Kidney (tissue), 14 donors: ENCODE results near the gene ANO7. TPM values are rescaled to one million over a fixed set of nuclear protein-coding genes. Genes with fewer than 3 reads are reported as not detected.

ENCODE experiments used
- DNase-seq, 5 donors: peaks; one replicate each; pipeline ENCODE4 v3.0.0-alpha.2; 2013 to 2020
- FAIRE-seq: peaks from 2 replicates; lab custom pipeline; 2012; peaks lifted over from hg19 to GRCh38; lab: Jason Lieb, UNC
- H3K27ac ChIP-seq, 2 donors: one replicate each; pipeline ENCODE4 v1.7.0; 2013; ENCODE audit warnings: low read depth in 2 of 2, low read length in 2 of 2, inconsistent platforms in 1 of 2
- H3K27me3 ChIP-seq: one replicate; pipeline ENCODE4 v1.7.1; 2013; ENCODE audit warnings: low read length, inconsistent platforms; ENCODE audit not compliant: control insufficient read depth, insufficient read depth
- H3K36me3 ChIP-seq, 3 donors: one replicate each; pipeline versions ENCODE4 v1.7.0 to v1.7.1; 2013; ENCODE audit warnings: low read length in 3 of 3, control low read depth in 1 of 3, inconsistent platforms in 1 of 3; ENCODE audit not compliant: insufficient read depth in 3 of 3, control insufficient read depth in 2 of 3
- H3K4me1 ChIP-seq, 3 donors: one replicate each; pipeline versions ENCODE4 v1.7.0 to v1.7.1; 2013; ENCODE audit warnings: low read length in 3 of 3, inconsistent platforms in 1 of 3, low read depth in 1 of 3; ENCODE audit not compliant: control insufficient read depth in 2 of 3, insufficient read depth in 2 of 3
- H3K4me3 ChIP-seq, 3 donors: one replicate each; pipeline versions ENCODE4 v1.7.0 to v1.8.1; 2013; ENCODE audit warnings: low read length in 3 of 3, control low read depth in 1 of 3, inconsistent platforms in 1 of 3
- H3K9ac ChIP-seq, 3 donors: one replicate each; pipeline versions ENCODE4 v1.7.0 to v1.7.1; 2013; ENCODE audit warnings: low read length in 3 of 3, control low read depth in 1 of 3, inconsistent platforms in 1 of 3
- H3K9me3 ChIP-seq, 3 donors: one replicate each; pipeline versions ENCODE4 v1.7.0 to v1.7.1; 2013; ENCODE audit warnings: low read length in 3 of 3, control low read depth in 1 of 3, inconsistent platforms in 1 of 3; ENCODE audit not compliant: control insufficient read depth in 2 of 3, insufficient read depth in 1 of 3
- intact Hi-C: fragments of 100-400 bp; cut with DNase I; formaldehyde crosslinking; loops from one replicate; pipeline ENCODE4 v1.11.1; 2022
- polyA plus RNA-seq: library from polyadenylated mRNA; stranded (reverse); fragments of 350-450 nt; fragmentation: Illumina TruSeq; extraction: RNeasy Lipid Tissue Mini Kit (QIAGEN cat#74804); gene quantifications from one replicate; pipeline ENCODE4 v1.2.3, GENCODE V29; 2014; ENCODE audit warnings: low read depth, low replicate concordance; ENCODE audit not compliant: insufficient read depth
- total RNA-seq: library from RNA; stranded (reverse); fragmentation: NEBNext Ultra II Directional; extraction: Animal tissue kit (Norgen Biotek cat#: 25700); gene quantifications from one replicate; pipeline ENCODE4 v1.2.1, GENCODE V29; 2021
- TF ChIP-seq, protein P1 (sequence below): IDR thresholded peaks from 3 replicates; pipeline ENCODE4 v1.5.1; 2012; ENCODE audit warnings: mild to moderate bottlenecking, moderate library complexity, borderline replicate concordance; ENCODE audit not compliant: insufficient read depth; ENCODE audit errors: extremely low read depth
- donor health status: control.
- donor health status: control.
- donor health status: control.
- donor health status: control.
- donor health status: control.
- donor health status: DM: yes; HTN: yes; CAD: no.
- donor health status: Normal renal cell carcinoma (clear cell type).

Gene ANO7
- total and polyA plus RNA-seq, 2 donors from 2014 or later, result 1.1 to 1.9 TPM

DNA sequence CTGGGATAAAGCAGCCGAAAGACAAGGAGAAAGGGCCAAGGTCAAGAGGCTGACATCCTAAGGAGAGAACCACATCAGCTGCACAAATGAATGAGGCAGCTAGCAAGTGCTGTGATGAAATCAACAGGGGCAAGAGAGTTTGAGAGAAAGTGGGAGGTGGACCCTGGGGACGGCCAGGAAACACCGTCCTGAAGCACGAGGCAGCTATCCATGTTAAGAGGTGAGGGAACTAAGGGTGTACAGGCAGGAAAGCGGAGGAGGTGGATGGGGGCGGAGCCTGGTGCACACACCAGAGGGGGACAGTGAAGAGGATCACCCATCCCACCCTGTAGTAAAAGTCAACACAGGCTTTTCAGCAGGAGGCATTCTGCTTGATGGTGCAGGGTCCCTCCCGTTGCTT, 74.6 kb downstream of the ANO7 start:
- H3K9ac ChIP-seq, result no peak overlapping the region
- H3K4me1 ChIP-seq, result peaks cover 0 to 2% (median 0%) of the 10 kb centered on the region in 3 donors
- intact Hi-C loops, result no loop called here
- FAIRE-seq (no peak), DNase-seq (no peak)
- H3K9me3 ChIP-seq, result no peaks in the 10 kb centered on the region
- H3K27ac ChIP-seq, result no peak overlapping the region
- no peaks in the 10 kb centered on the region for H3K27me3 ChIP-seq
- TF ChIP-seq, protein P1, sequence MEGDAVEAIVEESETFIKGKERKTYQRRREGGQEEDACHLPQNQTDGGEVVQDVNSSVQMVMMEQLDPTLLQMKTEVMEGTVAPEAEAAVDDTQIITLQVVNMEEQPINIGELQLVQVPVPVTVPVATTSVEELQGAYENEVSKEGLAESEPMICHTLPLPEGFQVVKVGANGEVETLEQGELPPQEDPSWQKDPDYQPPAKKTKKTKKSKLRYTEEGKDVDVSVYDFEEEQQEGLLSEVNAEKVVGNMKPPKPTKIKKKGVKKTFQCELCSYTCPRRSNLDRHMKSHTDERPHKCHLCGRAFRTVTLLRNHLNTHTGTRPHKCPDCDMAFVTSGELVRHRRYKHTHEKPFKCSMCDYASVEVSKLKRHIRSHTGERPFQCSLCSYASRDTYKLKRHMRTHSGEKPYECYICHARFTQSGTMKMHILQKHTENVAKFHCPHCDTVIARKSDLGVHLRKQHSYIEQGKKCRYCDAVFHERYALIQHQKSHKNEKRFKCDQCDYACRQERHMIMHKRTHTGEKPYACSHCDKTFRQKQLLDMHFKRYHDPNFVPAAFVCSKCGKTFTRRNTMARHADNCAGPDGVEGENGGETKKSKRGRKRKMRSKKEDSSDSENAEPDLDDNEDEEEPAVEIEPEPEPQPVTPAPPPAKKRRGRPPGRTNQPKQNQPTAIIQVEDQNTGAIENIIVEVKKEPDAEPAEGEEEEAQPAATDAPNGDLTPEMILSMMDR, result no peak
- H3K4me3 ChIP-seq, result no peak overlapping the region
- H3K36me3 ChIP-seq, result peaks cover 9 to 59% (median 41%) of the 10 kb centered on the region in 3 donors

DNA sequence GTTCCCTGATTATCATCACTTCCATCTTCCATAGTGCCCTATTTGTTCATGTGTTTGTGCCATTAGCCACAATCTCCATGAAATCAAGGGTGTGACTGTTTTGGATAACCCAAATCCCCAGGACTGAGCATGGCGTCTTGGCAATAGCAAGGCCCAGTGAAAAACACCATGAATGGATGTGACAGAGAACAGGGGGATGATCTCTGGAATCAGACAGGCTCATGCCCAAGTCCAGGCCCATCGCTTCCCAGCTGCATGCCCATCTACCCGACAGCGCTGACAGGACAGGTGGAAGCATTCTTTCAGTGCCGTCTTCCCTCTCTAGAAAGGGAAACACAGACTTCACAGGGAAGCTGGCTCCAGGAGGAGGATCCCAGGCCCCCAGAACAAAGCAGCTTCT, 77.0 kb downstream of the ANO7 start:
- Histone ChIP-seq H3K27ac (no peak overlapping the region), H3K9ac (no peak overlapping the region), H3K9me3 (no peaks in the 10 kb centered on the region), H3K27me3 (no peaks in the 10 kb centered on the region), H3K4me3 (no peak overlapping the region), H3K4me1 (peaks cover 0 to 16% (median 6%) of the 10 kb centered on the region in 3 donors), H3K36me3 (peaks cover 8 to 55% (median 44%) of the 10 kb centered on the region in 3 donors)
- DNase-seq (no peak), FAIRE-seq (no peak)
- TF ChIP-seq, protein P1, result no peak
- intact Hi-C loops, result no loop called here

DNA sequence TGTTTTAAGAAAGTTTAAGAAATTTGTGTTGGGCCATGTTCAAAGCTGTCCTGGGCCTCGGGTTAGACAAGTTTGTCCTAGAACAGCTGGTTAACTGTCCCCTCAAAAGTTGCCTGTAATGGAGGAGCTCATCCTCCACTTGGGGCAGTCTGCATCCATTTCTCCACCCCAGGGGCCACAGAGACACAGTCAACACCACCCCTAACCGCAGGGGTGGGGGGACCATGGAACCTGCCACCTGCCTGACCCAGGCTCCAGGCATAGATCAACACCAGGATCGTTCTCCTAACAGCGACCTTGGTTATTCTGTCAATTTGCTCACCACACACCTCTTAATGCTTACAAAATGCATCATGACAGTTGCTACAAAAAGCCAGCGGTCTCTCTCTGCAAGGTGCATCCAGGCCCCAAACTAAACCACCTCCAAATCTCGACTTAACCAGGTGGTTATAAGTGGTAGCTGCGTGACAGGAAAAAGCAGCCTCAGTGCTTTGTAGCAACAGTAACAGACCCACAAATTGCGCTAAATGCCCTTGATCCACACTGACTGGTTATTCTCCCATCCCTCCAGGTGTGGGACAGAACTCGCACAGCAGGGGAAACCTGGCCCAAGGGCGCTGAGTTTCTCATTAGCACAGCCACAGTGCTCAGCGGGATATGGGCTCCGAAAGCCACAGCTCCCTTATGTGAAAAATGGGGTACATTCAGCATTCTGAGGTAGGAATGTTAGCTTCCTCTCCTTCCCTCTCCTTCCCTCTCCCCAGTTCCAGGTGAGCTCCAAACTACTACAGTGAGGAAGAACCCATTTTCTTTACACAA, 79.0 kb downstream of the ANO7 start:
- intact Hi-C loops, result no loop called here
- FAIRE-seq, result no peak
- no peak overlapping the region for H3K4me3 ChIP-seq

More for the DNA sequence above, 79.0 kb downstream of the ANO7 start:
- peaks cover 0 to 24% (median 15%) of the 10 kb centered on the region in 3 donors for H3K4me1 ChIP-seq
- H3K27ac ChIP-seq, result no peak overlapping the region
- TF ChIP-seq, protein P1, result no peak
- no peaks in the 10 kb centered on the region for H3K9me3 ChIP-seq
- peaks cover 4 to 36% (median 32%) of the 10 kb centered on the region in 3 donors for H3K36me3 ChIP-seq
- no peak overlapping the region for H3K9ac ChIP-seq
- no peaks in the 10 kb centered on the region for H3K27me3 ChIP-seq
- DNase-seq, result no peak
